ENCODE results near the gene ABHD11.

GRCh38 chr7:73698410-73698809 lies 40.2 kb downstream of the ABHD11 start:
- TF ChIP-seq, protein P1, sequence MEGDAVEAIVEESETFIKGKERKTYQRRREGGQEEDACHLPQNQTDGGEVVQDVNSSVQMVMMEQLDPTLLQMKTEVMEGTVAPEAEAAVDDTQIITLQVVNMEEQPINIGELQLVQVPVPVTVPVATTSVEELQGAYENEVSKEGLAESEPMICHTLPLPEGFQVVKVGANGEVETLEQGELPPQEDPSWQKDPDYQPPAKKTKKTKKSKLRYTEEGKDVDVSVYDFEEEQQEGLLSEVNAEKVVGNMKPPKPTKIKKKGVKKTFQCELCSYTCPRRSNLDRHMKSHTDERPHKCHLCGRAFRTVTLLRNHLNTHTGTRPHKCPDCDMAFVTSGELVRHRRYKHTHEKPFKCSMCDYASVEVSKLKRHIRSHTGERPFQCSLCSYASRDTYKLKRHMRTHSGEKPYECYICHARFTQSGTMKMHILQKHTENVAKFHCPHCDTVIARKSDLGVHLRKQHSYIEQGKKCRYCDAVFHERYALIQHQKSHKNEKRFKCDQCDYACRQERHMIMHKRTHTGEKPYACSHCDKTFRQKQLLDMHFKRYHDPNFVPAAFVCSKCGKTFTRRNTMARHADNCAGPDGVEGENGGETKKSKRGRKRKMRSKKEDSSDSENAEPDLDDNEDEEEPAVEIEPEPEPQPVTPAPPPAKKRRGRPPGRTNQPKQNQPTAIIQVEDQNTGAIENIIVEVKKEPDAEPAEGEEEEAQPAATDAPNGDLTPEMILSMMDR (IDR thresholded peaks at IDR 0.05) = no peak
- TF ChIP-seq EZH2 (IDR thresholded peaks at IDR 0.05; ENCODE audit: borderline replicate concordance, insufficient read depth, low read depth, low read length, poor library complexity, severe bottlenecking) = no peak
